Stimulated activated CD4-positive, alpha-beta T cell treated with anti-CD3 and anti-CD28 coated beads, Interleukin-4, amount 100 ng/mL, for 4 hours (primary cell): Measurements from ENCODE around the gene CTNNBL1.
"Not testable (repeated sequence)": the region's sequence is repeated elsewhere in the genome, so short reads cannot be mapped to it uniquely, and the experiment has no call there.

Source experiments
- DNase-seq, 2 experiments: peaks; one replicate each; pipeline ENCODE4 v3.0.0-alpha.2; 2020

Gene CTNNBL1, protein sequence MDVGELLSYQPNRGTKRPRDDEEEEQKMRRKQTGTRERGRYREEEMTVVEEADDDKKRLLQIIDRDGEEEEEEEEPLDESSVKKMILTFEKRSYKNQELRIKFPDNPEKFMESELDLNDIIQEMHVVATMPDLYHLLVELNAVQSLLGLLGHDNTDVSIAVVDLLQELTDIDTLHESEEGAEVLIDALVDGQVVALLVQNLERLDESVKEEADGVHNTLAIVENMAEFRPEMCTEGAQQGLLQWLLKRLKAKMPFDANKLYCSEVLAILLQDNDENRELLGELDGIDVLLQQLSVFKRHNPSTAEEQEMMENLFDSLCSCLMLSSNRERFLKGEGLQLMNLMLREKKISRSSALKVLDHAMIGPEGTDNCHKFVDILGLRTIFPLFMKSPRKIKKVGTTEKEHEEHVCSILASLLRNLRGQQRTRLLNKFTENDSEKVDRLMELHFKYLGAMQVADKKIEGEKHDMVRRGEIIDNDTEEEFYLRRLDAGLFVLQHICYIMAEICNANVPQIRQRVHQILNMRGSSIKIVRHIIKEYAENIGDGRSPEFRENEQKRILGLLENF

DNA sequence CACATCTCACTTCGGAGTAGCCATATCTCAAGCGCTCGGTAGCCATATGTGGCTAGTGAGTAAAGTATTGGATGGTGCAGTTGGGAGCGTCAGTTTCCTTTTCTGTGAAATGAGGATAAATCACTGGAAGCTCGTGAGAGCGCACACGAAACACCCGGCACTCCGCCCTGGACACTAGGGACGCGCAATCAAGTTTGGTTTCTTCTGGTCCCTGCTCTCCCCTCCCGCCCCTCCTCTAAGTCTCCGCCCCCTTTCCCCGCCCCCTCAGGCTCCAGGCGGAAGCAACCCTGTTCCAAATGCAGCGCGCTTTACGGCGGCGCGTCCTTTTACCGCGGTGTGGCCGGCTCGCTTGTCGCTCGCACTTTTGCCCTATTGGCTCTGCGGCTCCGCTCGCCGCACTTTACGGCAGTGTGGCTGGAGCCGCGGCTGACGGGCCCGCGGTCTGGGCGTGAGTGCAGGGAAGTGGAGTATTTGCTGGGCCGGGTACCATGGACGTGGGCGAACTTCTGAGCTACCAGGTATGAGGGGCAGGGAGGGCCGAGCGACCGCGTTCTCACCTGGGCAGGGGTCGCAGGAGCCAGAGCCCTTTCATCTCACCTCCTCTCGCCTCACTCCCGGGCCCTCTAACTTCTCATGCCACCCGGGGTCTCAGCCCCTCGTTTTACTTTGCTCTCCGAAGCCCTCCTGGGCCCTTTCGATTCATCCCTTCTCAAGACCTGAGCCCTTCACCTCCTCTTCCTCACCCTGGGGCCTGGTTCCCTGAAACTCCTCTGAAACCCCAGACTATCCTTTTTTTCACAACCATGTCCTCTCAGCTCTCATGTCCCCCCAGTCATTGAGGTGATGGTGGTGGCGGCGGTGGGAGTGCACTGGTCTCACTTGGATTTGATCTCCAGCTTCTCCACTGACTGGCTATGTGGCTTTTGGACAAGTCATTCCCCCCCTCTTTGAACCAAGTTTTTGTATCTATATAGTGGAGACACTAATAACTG lies at the start of gene CTNNBL1:
TSS of gene CTNNBL1 (plus strand) at position 396 of the 992 bp plus-strand sequence. CDS start at position 489, 93 bp downstream.
- DNase-seq: peak; percentile 95 to 96

DNA sequence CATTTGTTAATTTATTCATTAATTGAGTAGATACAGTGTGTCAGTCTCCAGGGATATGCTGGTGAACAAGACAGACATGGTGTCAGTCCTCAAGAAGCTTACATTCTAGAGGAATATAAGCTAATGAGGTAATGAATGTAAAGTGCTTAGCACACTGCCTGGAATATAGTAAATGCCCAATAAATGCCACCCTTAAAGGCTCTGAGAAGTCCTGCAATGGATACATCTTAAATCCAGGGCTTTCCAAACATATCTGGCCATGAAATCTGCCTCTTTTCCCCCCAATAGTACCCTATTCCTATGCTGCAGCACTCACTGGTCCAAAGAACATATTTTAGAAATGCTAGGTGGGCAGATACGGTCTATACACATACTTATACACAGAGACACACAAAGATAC lies 49.2 kb upstream of the CTNNBL1 start:
- DNase-seq: no peak

DNA sequence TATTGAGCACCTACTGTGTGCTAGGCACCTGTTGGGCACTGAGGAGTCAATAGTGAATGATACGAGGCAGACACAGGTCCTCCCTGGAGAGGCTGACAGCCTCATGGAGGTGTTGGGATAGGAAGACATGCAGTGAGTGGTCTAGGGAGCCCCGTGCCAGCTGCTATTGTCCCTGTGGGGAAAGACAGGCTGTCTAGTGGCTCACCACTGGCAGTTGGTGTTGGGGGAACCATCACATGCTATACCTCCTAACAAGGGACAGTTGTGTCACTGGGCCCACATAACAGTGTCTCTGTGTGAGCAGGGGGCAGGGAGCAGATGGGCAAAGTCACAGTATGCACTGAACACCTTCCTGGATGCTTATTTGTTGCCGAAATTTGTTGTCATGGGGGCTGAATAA lies 45.9 kb upstream of the CTNNBL1 start:
- DNase-seq: no peak

DNA sequence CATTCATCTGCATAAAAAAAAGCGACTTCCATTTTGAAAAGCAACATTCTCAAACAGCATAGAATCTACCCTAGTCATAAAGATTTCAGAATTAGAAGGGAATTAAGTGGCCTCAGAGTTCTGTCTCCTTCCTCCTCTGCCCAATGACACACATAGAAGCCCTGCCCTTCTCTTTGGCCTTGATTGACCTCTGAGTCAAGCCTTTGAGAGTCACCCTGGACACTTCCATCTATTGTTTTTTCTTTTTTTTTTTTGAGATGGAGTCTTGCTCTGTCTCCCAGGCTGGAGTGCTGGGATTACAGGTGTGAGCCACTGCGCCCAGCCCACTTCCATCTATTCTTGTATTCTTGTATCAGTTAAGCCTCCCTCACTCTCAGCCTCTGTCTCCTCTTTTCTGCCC lies 44.8 kb upstream of the CTNNBL1 start:
- DNase-seq: no peak

DNA sequence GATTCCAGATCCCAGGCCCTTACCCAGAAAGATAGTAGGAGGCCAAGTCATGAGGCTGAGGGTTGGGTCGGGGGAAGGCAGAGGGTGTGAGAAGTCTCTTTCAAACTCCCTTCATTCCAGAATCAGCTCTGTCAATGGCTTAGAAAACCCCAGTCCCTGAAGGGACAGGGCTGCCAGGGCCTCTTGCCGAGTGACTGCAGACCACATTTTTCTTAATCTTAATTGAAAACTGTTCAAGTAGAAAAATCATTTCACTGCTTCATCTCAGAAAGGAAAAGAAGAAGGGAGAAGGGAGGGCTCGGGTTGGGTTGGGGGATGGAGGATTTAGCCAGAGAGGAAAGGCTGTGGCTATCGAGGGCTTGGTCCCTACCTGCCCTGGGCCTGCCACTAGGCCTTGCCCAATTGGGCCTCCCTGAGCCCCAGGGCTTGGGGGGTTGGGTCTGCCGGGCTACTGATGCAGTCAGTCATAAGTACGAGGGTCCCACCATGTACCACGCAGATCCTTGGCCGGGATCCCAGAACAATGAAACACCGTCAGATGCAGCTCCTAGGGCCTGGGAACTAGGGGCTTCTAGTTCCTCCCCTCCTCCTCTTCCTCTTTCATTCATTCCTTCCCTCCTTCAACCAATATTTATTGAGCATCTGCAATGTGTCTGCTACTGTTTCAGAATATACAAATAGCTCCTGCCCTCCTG lies 44.0 kb upstream of the CTNNBL1 start:
- no peak for DNase-seq

DNA sequence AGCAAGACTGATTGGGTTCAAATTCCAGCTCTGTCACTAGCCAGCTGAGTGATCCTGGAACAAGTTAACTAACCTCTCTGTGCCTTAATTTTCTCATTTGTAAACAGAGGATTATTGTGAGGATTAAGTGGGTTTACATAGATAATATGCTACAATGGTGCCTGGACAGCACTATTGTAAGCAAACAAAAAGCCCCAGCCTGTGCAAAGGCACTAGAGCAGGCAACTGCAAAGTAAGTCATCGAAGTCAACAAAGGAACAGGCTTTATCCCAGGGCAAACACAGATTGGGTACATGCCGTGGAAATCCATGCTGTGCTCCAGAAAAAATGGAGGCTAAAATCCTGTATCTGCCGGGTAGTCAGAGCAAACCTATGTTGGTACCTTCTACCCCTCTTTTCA lies 43.2 kb upstream of the CTNNBL1 start:
- DNase-seq: no peak

DNA sequence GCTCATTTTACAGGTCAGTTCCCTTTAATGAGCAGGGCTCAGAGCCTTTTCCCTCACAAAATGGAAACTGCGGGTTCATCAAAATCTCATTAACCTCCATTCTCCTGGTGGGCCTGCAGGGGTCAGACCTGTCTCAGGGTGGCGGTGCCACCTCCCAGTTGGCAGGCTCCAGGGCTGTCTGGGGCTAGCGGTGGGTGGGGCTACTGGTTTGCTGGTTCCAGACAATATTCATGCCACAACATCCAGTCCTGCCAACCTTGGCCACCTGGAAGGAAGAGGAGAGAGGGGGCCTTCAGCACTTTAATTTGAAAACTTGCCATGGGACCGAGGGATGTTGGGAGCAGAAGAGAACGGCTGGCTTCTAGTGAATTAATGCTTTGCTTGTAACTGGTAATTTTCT lies 41.9 kb upstream of the CTNNBL1 start:
- peak; percentile 5 to 22 for DNase-seq

DNA sequence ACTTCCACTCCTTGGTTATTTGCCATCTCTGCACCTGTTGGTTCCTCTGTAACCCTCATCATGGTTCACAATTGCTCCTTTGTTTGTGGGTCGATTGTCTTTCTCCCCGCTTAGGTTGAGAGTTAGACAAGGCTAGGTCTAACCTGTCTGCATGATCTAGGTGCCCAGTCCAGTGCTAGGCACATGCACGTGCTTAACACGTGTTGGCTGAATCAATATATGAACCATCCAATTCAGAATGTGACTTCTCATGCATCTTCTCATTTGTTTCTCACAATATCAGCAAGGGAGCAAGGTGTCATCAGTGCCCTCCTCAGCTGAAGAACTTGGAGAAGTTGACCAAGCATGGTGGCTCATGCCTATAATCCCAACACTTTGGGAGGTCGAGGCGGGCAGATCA lies 36.9 kb upstream of the CTNNBL1 start:
- no peak for DNase-seq

DNA sequence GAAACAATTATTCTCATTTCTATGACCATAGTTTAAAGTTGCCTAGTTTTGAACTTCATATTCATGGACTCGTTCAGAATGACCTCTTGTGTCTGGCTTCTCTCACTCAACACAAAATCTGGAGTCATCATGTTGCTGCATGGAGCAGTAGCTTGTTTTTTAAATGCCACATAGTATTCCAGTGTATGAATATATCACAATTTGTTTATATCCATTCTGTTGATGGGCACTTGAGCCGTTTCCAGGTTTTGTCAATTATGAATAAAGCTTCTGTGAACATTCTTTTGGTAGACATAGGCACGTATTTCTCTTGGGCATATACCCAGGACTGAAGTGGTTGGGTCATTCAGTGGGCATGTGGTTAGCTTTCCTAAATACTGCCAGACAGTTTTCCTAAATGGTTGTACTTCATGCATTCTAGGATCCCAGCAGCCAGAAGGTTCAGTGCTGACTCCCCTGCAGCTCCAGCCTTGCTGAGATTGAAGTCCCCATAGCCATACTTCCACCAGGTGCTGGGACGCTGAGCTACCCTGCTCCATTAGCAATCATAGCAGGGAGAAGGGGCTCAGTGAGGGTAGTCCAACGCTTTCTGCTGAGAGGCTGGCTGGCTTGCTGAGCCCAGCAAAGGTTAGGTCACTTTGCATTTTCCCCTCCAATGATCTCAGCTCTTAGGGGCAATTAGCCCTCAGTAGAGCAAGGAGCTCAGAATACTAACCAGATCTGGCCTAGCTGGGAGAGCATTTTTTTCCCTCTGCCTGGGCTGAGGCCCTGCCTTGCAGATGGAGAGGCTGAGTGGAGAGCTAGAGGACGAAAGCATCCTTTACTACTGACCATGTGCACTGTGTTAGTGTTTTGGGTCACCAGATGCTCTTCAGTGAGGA lies 35.7 kb upstream of the CTNNBL1 start:
- no peak for DNase-seq

DNA sequence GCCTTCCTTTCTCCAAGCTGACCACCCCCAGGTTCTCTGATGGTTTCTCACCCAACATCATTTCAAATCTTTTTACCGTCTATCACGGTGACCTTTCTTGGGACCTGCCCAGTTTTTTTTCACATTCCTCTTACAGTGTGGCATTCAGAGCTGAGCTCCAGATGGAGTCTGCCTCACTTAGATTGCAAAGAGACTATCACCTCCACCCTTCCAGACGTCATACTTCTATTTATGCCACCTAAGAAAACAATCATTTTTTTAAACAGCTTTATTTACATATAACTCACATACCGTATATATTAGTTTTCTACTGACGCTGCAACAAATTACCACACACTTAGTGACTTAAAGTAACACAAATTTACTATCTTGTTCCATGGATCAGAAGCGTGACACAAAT lies 32.3 kb upstream of the CTNNBL1 start:
- DNase-seq: no peak

DNA sequence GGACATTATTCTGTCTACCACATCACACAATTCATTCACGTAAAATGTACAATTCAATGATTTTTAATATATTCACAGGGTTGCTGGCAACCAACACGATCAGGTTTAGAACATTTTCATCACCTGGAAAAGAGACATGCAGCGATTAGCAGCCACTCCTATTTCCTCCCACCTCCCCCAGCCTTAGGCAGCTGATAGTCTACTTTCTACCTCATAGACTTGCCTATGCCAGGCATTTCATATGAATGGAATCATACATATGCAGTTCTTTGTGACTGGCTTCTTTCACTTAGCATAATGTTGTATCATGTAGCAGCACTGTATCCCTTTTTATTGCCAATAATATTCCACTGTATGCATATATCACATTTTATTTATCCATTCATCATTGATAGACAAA lies 31.5 kb upstream of the CTNNBL1 start:
- no peak for DNase-seq

DNA sequence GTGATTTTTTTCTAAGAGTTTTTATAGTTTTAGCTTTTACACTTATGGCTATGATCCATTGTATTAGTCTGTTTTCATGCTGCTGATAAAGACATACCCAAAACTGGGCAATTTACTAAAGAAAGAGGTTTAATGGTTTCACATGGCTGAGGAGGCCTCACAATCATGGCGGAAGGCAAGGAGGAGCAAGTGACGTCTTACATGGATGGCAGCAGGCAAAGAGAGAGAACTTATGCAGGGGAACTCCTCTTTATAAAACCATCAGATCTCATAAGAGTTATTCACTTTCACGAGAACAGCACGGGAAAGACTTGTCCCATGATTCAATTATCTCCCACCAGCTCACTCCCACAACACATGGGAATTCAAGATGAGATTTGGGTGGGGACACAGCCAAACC lies 29.2 kb upstream of the CTNNBL1 start:
- not testable (repeated sequence) for DNase-seq

DNA sequence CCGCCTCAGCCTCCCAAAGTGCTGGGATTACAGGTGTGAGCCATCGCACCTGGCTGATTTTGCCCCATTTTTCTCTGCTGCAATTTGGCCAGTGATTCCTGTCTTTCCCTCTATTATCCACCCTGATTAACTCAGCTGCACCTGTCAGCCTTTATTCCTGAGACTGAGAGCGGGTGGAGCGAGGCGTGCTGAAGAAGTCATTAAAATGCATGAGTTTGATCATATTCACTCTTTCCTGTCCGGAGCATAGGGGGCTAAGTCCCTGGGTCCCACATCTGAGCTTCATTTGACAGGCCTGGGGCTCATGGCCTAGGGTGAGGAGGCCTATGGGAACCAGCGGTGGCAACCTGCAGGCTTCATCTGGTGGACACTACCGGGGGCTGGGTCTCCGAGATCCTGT lies 25.7 kb upstream of the CTNNBL1 start:
- DNase-seq: no peak

DNA sequence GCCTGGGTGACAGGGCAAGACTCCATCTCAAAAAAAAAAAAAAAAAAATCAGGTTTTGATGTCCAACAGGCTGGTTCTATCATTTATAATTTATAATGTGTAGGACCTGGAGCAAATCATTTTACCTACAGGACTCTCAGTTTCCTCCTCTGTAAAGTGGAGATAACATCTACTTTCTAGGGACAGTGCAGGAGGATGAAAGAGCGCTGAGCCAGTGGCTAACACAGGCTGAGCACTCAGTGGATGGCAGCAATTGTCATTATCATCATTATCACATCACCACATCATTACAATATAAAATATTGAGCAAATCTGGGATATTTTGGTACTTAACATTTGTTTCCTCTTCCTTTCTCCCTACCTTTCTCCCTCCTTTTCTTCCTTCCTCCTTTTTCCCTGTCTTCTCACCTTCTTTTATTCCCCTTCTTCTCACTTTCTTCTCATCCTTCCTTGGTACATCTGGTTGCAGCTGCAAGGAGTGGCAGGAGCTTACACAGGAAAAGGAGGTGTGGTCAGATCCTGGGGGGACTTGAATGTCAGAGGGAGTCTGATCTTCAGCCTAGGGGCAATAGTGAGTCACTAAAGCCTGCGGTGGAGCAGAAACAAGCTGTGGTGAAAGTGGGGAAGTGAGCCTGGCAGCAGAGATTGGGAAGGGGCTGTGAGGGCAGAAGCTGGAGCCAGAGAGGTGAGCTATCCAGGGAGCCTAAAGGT lies 24.6 kb upstream of the CTNNBL1 start:
- no peak for DNase-seq

DNA sequence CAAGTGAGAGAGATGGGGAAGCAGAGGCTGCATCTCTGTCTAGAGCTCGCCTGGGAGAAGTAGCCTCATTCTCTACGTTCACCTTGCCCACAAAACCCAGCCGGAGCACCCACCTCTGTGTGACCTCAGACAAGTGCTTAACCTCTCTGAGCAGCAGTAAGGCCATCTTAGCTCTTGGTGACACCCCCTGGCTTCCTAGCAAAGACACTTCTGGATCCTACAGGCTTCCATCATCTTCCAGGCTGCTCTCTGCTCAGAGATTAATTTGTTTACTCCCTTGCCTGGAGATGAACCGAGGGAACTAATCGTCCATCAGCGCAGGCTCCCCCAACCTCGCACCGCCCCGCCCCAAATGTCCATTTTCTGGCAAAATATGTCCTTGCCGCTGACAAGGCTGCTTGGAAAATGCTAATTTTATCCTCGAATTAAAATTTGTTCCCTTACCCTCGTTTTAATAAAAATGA lies 24.0 kb upstream of the CTNNBL1 start:
- no peak for DNase-seq

DNA sequence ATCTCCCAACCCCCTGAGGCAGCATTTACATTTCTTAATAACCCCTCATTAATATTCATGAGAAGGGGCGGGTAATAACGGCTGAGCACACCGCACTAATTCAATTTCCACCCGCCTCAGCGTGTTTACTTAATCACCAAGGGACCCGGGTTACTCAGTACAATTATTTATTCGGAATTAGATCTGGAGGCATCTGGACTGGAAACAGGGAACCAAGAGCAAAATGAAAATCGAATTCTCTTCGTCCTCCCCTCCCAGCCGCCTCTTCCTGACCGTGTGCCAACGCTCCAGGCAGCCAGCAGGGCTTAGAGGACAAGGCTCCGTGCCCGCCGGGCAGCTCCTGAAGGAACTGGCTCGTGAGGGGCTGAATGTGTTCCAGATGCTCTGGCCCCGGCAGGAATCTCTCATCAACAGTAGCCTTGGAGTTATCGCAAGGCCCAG lies 23.5 kb upstream of the CTNNBL1 start:
- DNase-seq: no peak

DNA sequence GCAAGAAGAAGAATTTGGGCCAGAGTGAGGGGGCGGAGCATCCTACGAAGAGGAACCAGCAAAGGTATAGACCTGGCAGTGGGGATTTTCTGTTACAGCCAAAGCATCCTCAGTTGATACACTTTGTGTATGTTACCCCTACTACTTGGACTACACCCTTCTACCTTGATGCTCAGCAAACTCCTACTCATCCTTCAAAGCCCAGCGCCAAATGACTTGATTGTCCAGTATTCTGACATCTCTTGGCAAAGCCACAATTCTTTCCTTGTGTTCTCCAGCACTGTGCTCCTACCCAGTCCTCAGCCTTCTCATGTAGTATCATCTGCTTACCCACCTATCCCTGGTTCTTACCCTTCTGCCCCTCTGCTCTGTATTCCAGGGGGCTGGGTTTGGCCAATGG lies 21.7 kb upstream of the CTNNBL1 start:
- no peak for DNase-seq

DNA sequence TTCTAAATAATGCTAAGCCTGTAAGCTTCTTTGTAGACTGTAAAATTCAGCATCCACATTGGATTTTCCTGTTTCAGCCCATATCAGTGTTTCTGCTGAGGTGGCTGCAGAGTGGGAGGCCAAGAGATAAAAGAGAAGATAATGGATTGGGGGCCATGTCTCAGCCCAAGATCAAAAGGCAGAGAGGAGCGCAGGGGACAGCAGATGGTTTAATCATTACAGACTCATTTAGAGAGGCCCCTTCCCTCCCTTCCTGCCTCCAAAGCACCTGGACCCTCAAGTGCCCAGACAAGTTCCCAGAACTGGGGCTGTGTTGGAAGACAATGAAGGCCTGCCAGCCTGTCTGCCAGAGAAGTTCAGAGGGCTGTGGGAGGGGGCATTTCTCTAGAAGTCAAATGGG lies 20.4 kb upstream of the CTNNBL1 start:
- DNase-seq: no peak

DNA sequence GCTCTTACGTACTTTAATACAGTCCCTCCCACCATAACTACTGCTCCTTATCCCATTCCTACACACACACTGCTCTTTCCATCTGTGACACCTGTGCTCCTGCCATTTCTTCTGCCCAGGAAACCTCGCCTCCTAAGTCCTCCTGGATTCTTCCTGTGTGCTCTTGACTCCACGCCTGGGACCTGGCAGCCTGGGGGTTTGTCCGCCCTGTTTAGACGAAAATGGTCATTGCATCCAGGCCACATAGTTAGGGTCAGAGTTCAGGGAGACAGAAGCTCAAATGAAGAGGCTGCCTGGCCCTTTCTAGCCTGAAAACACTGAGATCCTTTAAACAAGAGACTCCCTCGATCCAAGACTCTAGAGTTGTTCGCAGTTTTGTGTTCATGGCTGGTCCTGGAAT lies 17.4 kb upstream of the CTNNBL1 start:
- DNase-seq: no peak

DNA sequence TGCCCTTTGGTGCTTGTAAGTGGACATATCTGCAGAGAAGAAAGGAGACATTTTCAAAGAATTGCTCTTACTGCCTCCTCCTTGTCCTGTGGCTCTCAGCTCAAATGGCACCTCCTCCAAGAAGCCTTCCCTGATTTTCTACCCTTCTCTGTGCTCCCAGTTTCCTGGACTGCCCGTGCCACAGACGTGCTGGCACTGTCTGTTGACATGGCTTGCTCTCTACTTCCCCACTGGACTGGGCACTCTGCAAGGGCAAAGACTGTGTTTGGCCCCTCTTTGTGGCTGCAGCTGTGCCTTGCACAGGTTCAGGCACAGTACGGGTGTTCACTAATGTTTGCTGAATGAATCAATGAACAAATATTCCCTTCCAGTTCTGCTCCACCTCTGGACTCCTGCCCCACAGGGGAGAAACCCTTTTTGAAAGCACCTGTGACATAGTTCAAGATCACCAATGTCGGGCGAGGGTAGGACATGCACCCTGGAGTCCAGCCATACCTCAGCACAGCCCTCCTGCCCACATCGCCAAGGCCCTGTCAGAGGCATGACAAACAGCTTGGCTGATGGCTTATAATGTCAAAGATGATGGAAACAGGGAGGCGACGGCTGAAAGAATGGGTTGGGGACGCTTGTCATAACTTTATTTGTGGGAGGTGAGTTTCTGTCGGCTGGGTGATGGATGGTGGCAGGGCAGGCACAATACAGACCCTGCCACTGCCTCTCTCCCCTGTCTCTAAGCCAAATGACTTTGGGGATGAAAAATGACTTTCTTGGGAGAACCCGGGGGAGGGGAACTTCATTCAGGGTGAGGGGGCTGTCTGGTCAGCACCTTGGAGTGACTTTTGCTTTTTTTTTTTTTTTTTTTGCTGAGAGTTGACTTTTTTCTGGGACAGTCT lies 15.6 kb upstream of the CTNNBL1 start:
- no peak for DNase-seq
